AG08395 (cell line): Measurements from ENCODE around the gene TRANK1.
A peak's percentile ranks its signal among the peaks of the same experiment; 100 is the strongest.
"Not testable (repeated sequence)": the region's sequence is repeated elsewhere in the genome, so short reads cannot be mapped to it uniquely, and the experiment has no call there.

Experiments
- DNase-seq: peaks from one replicate; pipeline ENCODE4 v3.0.0; 2012; ENCODE audit warnings: mixed read lengths, low spot score

Gene TRANK1

DNA sequence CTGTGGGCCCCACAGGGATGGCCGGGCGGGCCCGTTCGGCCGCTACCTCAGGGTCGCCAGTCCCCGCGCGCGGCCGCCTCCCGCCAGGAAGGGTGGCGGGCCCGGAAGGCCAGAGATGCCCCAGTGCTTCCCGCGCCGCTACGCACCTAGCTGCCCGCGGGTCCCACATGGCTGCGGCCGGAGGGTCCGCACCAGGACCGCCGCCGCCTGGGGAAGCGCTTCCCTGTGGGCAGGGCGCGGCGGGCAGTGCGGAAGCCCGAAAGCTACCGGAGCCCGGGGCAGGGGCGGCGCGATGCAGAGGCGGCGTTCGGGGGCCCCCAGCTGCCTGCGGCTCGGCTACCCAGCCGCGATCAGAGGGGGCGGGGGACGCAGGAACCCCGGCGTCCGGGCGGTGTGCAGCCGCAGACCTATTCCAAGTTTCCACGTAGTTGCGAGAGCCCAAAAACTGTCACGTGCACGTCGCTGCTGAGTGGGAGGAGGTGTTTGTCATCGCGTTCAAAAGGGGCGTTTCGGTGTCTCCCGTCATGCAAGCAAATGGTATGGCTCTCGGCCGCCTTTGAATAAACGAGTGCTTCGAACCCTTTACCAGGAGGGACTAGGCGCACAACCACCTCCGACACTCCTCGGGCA, at the start of gene TRANK1:
TSS of gene TRANK1 (minus strand) at position 414 of the 630 bp plus-strand sequence. CDS start at position 169, 245 bp downstream.
- DNase-seq: peak; percentile 71

GRCh38 chr3:36993326-36994283, 48.8 kb upstream of the TRANK1 start, which contains the start of gene MLH1:
MLH1 (plus strand) TSS chr3:36993518; CDS start chr3:36993548, 30 bp downstream.
- peak; percentile 97 for DNase-seq

DNA sequence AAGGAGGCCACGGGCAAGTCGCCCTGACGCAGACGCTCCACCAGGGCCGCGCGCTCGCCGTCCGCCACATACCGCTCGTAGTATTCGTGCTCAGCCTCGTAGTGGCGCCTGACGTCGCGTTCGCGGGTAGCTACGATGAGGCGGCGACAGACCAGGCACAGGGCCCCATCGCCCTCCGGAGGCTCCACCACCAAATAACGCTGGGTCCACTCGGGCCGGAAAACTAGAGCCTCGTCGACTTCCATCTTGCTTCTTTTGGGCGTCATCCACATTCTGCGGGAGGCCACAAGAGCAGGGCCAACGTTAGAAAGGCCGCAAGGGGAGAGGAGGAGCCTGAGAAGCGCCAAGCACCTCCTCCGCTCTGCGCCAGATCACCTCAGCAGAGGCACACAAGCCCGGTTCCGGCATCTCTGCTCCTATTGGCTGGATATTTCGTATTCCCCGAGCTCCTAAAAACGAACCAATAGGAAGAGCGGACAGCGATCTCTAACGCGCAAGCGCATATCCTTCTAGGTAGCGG, 48.0 kb upstream of the TRANK1 start, which contains the start of gene EPM2AIP1:
TSS of gene EPM2AIP1 (minus strand) at position 326 of the 520 bp plus-strand sequence. CDS start at position 272, 54 bp downstream.
- DNase-seq: peak; percentile 100

DNA sequence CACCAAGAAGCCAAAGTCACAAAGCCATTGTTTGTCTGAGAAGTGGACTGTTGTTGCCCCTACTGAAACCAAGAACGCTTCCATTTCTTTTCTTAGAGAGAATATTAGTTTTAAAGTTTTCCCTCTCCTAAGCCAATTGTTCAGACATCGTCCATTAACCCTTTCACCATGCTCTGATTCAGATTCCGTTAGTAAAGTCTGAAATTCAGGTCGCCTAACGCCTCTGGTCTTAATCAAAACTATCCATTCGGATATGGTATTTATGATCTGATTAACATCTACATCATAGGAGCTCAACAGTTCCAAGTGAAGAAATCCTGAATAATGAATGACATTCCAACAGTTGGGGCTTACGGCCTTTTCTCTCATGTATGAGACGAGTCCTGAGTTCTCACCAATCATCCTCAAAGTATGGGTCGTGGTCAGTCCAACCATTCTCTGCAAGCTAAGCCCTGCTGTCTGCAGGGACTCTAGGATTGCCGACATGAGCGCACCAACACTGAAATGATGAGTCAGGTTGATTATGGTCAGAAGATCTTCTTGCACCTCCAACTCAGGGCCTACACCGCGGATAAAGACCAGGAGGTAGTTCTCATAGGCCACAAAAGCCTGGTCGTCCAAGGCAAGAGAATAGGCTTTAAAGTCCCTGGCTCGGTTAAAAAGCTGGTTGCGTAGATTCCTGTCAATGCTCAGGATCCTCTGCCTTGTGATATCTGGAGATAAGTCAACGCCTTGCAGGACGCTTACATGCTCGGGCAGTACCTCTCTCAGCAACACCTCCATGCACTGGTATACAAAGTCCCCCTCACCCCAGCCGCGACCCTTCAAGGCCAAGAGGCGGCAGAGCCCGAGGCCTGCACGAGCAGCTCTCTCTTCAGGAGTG, 47.3 kb upstream of the TRANK1 start:
- DNase-seq: peak; percentile 45

GRCh38 chr3:36991147-36991546, 46.3 kb upstream of the TRANK1 start:
- DNase-seq: no peak

- no peak for DNase-seq
Observed at GRCh38 chr3:36989568-36989967, 44.7 kb upstream of the TRANK1 start.

DNA sequence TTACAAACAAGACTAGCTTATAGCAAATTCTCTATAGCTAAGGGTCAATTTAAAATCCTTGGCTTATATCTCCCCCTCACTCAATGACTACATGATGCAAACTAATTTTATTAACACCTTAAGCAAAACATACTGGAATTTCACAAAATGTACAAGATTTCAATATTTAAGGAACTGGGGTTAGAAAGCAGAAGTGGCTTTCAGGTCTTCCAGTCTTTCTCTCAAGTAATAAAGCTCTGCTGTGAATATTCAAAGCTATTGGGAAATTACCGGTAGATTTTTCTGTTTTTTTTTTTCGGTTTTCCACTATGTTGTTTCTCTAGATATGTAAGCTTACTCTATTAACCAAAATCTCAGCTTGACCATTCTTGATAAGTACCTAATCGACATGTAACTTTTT, 44.2 kb upstream of the TRANK1 start:
- no peak for DNase-seq

- DNase-seq: no peak
Observed at GRCh38 chr3:36988356-36988755, 43.5 kb upstream of the TRANK1 start.

GRCh38 chr3:36981006-36981405, 36.2 kb upstream of the TRANK1 start:
- no peak for DNase-seq

- DNase-seq: no peak
Observed at GRCh38 chr3:36973139-36973538, 28.3 kb upstream of the TRANK1 start.

DNA sequence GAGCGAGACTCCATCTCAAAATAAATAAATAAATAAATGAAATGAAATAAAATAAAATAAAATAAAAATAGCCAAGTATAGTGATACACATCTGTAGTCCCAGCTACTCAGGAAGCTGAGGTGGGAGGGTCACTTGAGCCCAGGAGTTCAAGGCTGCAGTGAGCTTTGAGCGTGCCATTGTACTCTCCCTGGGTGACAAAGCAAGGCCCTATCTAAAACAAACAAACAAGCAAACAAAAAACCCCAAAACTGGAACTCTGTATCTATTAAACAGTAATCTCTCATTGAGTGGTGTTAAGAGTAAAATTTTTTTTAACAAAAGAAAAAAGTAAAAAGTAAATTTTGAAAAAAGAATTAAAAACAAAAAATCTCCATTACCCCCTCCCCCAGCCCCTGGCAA, 27.3 kb upstream of the TRANK1 start:
- DNase-seq: no peak

DNA sequence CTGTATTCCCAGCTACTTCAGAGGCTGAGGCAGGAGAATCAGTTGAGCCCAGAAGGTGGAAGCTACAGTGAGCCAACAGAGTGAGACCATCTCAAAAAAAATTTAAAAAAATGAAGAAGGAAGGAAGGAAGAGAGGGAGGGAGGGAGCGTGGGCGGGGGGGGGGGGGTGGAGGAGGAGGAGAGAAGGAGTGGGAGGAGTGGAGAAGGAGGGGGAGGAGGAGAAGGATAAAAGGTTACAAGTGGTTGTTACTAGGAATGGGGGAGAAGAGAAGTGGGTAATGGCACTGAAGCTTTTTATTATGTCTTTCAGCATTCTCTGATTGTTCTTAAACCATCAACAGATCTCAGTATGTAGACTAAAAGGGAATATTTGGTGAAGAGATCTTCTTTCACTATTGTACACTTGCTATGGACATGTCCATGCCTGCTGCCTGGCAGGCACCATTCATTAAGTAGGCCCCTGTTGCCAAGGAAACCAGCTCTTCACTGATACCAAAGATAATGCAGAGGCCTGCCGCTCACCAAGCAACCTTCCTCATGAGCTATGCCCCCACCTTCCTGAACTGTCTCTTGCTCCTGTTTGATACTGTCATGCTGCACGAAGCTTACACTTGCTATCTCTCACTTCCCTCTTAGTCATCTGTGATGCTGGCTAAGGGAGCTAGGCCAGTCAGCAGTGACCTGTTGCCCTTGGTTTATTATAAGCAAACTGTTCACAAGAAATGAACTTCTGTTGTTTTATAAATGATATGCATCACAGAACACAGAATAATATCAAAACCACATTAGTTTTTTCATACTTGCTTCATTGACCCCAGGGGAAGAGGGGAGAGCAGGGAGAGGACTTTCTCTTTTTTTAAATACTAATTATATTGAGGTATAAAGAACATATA, 24.9 kb upstream of the TRANK1 start:
- DNase-seq: peak; percentile 43

GRCh38 chr3:36969085-36969484, 24.2 kb upstream of the TRANK1 start:
- no peak for DNase-seq

GRCh38 chr3:36965440-36965839, 20.6 kb upstream of the TRANK1 start:
- no peak for DNase-seq

- DNase-seq: no peak
Observed at GRCh38 chr3:36964817-36965216, 20.0 kb upstream of the TRANK1 start.

DNA sequence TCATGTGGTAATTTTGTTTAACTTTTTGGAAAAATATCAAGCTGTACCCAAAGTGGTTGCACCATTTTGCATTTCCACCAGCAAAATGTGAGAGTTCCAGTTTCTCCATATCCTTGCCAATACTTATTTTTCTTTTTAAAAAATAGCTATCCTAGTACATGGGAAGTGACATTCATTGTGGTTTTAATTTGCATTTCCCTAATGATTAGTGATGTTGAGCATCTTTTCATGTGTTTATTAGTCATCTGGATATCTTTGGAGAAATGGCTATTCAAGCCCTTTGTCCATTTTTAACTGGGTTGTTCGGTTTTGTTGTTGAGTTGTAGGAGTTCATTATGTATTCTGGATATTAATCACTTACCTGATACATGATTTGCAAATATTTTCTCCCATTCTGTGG, 19.5 kb upstream of the TRANK1 start:
- DNase-seq: no peak

GRCh38 chr3:36963008-36963407, 18.2 kb upstream of the TRANK1 start:
- DNase-seq: not testable (repeated sequence)

GRCh38 chr3:36960502-36960901, 15.6 kb upstream of the TRANK1 start:
- DNase-seq: no peak

DNA sequence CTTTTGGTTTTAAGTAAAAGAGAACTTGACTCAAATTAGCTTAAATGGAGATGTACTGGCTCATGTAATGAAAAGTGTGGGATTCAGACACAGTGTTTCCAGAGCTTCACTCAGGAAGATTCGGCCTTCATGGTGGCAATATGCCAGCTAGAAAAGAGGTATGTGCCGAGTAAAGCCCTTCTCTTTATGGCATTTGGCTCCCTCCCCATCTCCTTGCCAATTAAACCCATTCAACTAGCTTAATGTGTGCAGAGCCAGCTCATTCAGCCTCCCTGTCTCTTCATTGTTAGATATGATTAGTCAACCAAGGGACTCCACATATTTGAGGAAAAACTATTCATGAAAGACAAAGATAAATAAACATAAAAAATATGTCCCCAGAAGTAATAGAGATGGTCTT, 15.0 kb upstream of the TRANK1 start:
- DNase-seq: no peak

DNA sequence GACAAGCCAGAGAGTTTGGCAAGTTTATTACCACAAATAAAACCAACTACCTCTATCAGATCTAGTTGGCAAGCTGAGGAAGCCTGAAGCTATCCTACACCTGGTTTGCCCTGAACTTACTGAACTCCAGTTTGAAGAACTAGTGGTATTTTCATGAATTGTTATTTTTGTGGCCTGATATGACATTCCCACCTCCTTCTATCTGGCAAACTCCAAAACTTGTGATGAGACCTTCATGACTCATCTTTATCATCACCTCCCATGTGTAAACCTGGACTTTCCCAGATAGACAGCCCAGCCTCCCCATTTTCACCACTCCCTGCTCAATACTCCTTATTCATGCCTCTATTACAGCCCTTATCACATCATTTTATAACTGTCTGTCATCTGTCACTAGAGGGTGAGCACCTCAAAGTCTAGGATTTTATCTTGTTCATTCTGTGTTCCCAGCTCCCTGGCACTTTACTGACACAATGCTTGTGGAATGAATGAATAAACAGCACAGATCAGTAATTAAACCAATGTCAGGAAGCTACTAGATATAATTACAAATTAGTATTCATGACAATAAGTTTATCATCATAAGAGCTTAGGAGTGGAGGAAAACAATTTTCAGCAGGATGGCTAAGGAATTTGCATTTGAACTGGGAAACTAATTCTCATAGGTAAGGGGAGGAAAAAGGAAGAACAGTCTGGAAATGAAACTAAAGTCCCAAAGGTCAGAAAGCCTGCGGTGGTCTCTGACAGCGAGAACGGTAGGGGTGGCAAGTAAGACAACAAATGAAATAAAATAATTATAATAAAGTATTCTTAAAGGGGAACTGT, 13.2 kb upstream of the TRANK1 start:
- peak; percentile 61 for DNase-seq
